Measurements from ENCODE around the gene CLDN1.
"Not testable (repeated sequence)": the region's sequence is repeated elsewhere in the genome, so short reads cannot be mapped to it uniquely, and the experiment has no call there.

The CLDN1 gene

DNA sequence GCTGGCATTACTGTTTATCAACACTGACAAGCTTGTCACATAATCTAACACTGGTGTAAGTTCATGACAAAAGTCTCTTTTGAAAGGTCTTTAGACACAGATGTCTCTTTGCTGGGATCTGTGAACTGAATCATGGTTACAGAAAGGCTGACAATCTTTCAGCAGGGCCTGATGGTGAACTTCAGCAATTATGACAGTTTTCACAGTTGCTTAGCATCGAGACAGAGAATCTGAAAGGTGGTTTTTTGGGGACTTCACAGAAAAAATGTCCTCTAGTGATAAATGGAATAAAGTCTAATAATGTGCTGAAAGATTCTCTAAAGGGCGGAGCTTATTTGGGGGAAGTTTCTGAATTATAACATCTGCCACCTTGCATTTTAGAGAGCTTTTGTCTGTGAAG lies 32.3 kb downstream of the CLDN1 start:
- no peak for DNase-seq

GRCh38 chr3:190288836-190289235 lies 33.4 kb downstream of the CLDN1 start:
- DNase-seq: no peak

DNA sequence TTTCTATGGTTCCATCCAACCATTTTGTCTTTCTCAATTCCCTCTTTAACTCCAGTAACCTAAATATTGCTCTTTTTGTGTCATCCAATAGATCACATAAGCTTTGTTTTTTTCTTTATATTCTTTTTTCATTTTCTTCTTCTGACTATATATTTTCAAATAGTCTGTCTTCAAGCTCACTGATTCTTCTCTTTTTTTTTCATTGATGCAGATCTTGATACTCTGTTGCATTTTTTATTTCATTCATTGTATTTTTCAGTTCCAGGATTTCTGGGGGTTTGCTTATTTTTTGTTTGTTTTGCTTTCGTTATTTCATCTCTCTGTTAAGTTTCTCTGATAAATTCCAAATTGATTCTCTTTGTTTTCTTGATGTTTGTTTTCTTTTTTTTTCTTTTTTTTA lies 36.2 kb downstream of the CLDN1 start:
- DNase-seq: no peak

DNA sequence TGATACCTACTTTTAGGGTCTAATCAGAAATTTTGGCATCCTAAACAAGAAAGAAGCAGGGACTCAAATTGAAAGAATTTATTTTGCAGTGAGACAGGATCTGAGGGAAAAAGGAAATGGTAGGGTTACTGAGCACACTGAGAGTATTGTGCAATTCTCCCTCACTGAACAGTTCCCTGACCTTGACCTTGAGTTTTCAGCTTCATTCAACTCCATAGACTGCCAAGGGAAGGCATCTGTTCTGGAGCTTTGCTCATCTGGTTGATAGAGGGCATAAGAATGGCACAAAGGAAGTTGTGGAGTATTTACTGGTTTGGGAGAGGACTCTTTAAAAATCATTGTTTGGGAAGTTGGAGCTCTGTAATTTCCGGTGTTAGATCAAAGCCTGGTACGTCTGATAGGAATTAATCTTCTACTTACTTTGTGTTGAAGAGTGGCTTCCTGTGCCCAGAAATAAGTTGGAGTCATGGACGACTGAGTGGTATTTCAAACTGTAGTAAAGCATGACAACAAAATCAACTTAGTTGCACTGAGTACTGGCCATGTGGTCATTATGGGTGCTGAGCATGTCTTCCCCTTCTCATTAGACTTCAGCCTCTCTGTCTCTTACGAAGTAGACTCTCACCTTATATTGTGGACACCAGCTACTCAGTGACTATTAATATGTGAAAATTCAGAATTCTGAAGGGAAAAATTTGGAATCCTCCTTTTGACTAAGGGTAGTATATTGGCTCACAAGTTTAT lies 40.8 kb downstream of the CLDN1 start:
- no peak for DNase-seq

DNA sequence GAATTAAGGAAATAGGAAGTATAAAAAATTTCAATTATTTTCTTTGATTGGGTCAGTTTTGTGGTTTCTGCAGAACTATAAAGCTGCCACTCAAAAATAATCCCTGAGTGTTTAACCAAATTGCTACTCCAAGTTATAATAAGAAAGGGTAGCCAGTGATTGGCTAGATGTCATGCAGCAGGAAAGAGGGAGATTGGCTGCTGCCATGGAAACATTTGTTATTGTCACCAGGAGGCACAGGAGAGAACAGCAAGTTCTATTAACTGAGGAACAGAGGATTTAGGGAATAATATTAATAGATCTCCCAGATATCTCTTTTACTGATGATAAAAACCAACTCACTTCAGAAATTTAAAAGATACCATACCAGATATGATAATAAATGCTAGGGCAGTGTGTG lies 42.6 kb downstream of the CLDN1 start:
- DNase-seq: no peak

- no peak for DNase-seq
These were observed 49.5 kb downstream of the CLDN1 start for GRCh38 chr3:190272747-190273146.

DNA sequence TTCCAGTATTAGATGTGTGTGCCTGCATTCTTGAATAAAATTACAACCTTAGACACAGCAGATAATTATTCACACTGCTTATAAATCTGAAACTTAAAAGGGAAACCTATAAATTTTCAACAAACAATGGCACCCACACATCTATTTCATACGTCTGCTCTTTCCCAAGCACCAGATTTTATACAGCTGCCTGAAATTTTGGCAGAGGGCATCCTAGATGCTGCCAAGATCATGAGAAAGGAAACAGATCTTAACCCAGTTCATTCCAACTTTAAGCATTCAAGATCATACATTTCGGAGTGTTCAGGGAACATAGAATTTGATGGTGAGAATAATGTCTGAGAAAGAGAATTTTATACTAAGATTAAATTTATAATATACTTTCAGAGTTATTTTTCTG lies 53.1 kb downstream of the CLDN1 start:
- DNase-seq: no peak

DNA sequence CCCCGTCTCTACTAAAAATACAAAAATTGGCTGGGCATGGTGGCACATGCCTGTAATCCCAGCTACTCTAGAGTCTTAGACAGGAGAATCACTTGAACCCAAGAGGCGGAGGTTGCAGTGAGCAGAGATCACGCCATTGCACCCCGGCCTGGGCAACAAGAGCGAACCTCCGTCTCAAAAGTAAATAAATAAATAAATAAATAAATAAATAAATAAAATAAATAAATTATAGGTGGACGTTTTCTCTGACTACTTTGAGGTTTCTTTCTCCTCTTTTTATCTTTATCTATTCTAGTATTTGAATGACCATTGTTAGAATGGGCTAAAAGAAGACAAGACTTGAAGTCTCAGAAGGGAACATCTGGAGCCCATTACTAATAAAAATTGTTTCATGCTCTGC lies 54.8 kb downstream of the CLDN1 start:
- not testable (repeated sequence) for DNase-seq

DNA sequence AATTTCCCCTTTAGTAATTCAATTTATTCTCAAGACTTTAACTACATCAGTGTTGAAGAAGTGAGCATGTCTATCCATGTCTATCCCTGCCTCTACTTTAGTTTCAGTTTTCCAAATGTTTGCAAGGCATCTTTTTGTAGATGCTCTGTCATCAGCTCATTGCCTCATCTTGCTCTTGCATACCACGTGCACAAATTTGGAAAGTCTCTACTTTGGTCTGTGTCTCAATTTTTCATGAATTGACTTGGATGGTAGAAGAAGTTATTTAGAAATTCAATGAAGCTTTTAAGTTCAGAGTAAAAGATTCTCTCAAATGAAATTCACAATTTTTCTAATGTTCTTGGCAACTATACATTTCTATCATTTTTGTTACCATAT lies 55.3 kb downstream of the CLDN1 start:
- DNase-seq: no peak

DNA sequence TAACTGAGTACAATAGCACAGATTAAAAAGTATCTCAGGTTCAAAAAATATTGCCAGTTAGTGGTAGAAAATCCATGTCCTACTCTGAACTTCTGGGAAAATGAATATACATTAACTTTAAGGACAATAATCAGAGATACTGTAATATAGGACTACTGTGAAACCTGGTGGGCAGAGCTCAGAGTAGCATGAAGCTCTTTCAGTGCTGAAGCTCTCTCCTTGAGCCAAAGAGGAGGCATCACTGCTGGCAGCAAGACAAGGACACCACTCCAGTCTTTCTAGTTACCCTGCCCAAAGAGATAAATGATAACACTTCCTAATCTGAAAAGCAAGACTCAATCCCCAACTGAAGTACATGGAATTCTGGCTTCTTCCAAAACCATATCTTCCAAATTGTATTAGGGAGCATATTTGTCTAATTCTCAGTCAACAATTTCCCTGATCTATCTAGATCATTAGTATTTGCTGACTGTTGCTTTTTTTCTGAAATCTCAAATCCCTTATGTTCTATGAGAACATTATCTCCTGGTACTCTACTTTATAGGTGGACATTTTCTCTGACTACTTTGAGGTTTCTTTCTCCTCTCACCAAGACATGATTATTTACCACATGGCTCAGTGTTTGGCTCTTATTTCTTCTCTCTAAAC lies 55.9 kb downstream of the CLDN1 start:
- DNase-seq: no peak

DNA sequence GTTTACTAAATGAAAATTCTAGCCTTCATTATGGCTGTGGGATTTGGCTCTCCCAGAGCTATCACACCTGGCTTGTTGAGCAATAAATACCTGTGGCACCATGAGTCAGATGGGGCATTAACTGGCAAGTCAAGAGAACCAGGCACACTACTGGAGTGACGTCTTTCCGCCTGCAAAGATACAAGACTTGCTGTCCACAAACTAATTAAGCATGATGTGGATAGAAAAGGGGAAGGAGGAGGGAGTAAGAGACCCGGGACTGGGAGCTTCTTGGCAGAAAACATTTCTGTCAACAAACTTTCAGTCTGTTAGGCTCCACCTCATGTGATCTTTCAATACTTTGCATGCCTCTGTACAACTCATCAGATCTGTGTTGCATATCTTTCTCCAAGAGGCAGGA lies 56.5 kb downstream of the CLDN1 start:
- no peak for DNase-seq

- DNase-seq: no peak
These were observed 57.1 kb downstream of the CLDN1 start for GRCh38 chr3:190265126-190265525.

- DNase-seq: no peak
These were observed 60.5 kb downstream of the CLDN1 start for GRCh38 chr3:190261740-190262139.

DNA sequence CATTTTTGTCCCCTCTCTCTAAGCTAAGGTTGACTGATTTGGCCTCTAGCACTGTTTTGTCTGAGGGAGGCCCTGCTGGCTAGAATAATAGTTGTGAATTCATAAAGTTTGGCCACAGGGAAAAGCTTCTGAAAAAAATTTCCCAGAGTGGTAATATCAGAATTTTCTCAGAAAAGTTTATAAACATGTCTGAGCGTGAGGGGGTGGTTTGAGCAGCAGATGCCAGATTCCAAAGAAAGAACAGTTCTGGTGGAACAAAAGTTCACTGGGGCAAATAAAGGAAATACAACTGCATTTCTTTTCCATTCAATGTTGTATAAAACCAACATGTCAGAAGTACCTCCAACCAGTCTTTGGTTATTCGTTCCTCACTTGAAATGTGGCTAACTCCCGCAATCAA lies 61.2 kb downstream of the CLDN1 start:
- no peak for DNase-seq

DNA sequence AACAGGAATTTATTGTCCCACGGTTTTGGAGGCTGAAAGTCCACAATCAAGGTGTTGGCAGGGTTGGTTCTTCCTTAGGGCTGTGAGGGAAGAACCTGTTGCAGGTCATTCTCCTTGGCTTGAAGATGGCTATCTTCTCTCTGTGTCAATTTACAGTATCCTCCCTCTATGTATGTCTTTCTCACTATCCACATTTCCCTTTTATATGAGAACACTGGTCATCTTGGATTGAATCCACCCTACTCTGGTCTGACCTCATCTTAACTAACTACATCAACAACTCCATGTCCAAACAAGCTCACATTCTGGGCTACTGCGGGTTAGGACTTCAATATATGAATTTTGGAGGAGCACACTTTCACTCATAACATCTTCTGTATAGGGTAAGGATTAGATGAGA lies 61.9 kb downstream of the CLDN1 start:
- DNase-seq: no peak

- DNase-seq: no peak
These were observed 63.6 kb downstream of the CLDN1 start for GRCh38 chr3:190258634-190259033.

All from 8988T (cell line).